Keratinocyte (primary cell): ENCODE results near the gene FAM50A.

ENCODE experiments used
- CTCF ChIP-seq, 3 experiments: IDR thresholded peaks in 1 of 3; conservative IDR thresholded peaks in 1 of 3; optimal IDR thresholded peaks in 1 of 3; 2 replicates in 2 of 3; 3 replicates in 1 of 3; pipeline versions ENCODE3 to v1.5.1; 2011; ENCODE audit warnings: low read length in 3 of 3, mild to moderate bottlenecking in 3 of 3, moderate library complexity in 2 of 3, control low read depth in 1 of 3, inconsistent platforms in 1 of 3; ENCODE audit not compliant: insufficient read depth in 2 of 3; ENCODE audit errors: extremely low read depth in 1 of 3
- EZH2 ChIP-seq: IDR thresholded peaks from one replicate; pipeline ENCODE4 v1.6.1; 2012; ENCODE audit warnings: inconsistent platforms, mild to moderate bottlenecking, low read length, moderate library complexity

DNA sequence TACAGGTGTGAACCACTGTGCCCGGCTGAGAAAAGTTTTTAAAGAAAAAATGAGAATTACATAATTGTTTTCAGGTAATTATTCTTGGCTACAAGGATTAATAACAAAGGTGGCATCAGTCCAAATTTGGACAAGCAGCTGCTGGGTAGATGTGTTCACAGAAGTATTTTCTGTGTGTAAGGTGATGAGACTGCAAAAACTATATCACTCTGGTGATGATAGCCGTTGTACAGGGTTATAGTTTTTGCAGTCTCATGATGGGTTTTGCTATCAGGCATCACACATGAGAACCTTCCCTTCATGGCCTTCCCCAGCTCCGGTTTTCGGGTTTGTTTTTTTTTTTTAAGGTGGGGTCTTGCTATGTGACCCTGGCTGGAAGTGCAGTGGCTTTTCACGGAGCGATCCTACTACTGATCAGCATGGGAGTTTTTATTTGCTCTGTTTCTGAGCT lies 51.6 kb downstream of the FAM50A start:
- no peak for TF ChIP-seq EZH2
- no peak for TF ChIP-seq CTCF (optimal IDR thresholded peaks at IDR 0.05 in 1 of 3, IDR thresholded peaks at IDR 0.05 in 1 of 3, conservative IDR thresholded peaks at IDR 0.05 in 1 of 3; ENCODE audit: extremely low read depth in 1 of 3, insufficient read depth in 2 of 3, low read length in 3 of 3)
